GM13976 (cell line): ENCODE data around the gene ADAM11.
"Not testable (repeated sequence)": the region's sequence is repeated elsewhere in the genome, so short reads cannot be mapped to it uniquely, and the experiment has no call there.

ENCODE experiments used
- DNase-seq: peaks from one replicate; pipeline ENCODE4 v3.0.0; 2012; ENCODE audit warnings: low spot score
- CTCF ChIP-seq: IDR thresholded peaks from 2 replicates; pipeline ENCODE4 v1.5.1; 2012; ENCODE audit warnings: borderline replicate concordance, mild to moderate bottlenecking; ENCODE audit not compliant: insufficient read depth; ENCODE audit errors: extremely low read depth, missing control alignments, control extremely low read depth
- in situ Hi-C: fragments of 300-500 bp; cut with MboI; formaldehyde crosslinking; loops from one replicate; pipeline ENCODE4 v1.12.0; 2022; ENCODE audit warnings: low sequenced_read_pairs, mixed read lengths, inconsistent platforms; ENCODE audit not compliant: unreplicated experiment

ADAM11 gene

GRCh38 chr17:44807093-44807816 lies 48.5 kb downstream of the ADAM11 start:
- in situ Hi-C loops: no loop called here
- TF ChIP-seq CTCF: no peak

GRCh38 chr17:44807817-44808155 lies 49.0 kb downstream of the ADAM11 start:
- DNase-seq: no peak
- no peak for TF ChIP-seq CTCF
- in situ Hi-C loops: no loop called here

More at GRCh38 chr17:44807093-44807816, 48.5 kb downstream of the ADAM11 start:
- no peak for DNase-seq

- in situ Hi-C loops: no loop called here
- no peak for TF ChIP-seq CTCF
- DNase-seq: no peak
Measured at GRCh38 chr17:44808156-44808555, 49.4 kb downstream of the ADAM11 start.

GRCh38 chr17:44808656-44809388 lies 50.0 kb downstream of the ADAM11 start:
- not testable (repeated sequence) for DNase-seq

GRCh38 chr17:44812263-44812662 lies 53.5 kb downstream of the ADAM11 start:
- in situ Hi-C loops: no loop called here
- DNase-seq: no peak
- TF ChIP-seq CTCF: no peak

More at GRCh38 chr17:44808656-44809388, 50.0 kb downstream of the ADAM11 start:
- in situ Hi-C loops: not testable (repeated sequence)

GRCh38 chr17:44818508-44818907 lies 59.7 kb downstream of the ADAM11 start:
- DNase-seq, in situ Hi-C loops: not testable (repeated sequence)

GRCh38 chr17:44820631-44821212 lies 61.9 kb downstream of the ADAM11 start:
- in situ Hi-C loops: no loop called here
- no peak for TF ChIP-seq CTCF
- DNase-seq: no peak

GRCh38 chr17:44825236-44825635 lies 66.4 kb downstream of the ADAM11 start:
- in situ Hi-C loops, DNase-seq: not testable (repeated sequence)
